ENCODE results near the gene METTL25. TPM values are rescaled to one million over a fixed set of nuclear protein-coding genes. Genes with fewer than 3 reads are reported as not detected.

Gene METTL25
- total RNA-seq, 1 experiment from 2014 or later = 6.3 TPM

- no peak for ATAC-seq
- no peaks in the 10 kb centered on the region for H3K36me3 Mint-ChIP-seq
- no peak for TF ChIP-seq HMGXB4 (CRISPR knock-in tag; IDR thresholded peaks at IDR 0.05)
- no peak for TF ChIP-seq GRHL2 (CRISPR knock-in tag; IDR thresholded peaks at IDR 0.05; ENCODE audit: insufficient replicate concordance, severe bottlenecking)
- no peak for TF ChIP-seq JUN (CRISPR knock-in tag; IDR thresholded peaks at IDR 0.05)
- TF ChIP-seq FOXK1 (CRISPR knock-in tag; IDR thresholded peaks at IDR 0.05) = no peak
- no peaks in the 10 kb centered on the region for H3K27me3 Mint-ChIP-seq (ENCODE audit: low read depth)
- no peaks in the 10 kb centered on the region for H3K9me3 Mint-ChIP-seq
- no peak for DNase-seq (ENCODE audit: low spot score)
- no peaks in the 10 kb centered on the region for H3K4me1 Mint-ChIP-seq
- no peak overlapping the region for H3K4me3 Mint-ChIP-seq
- CTCF ChIA-PET = no interaction called here
- no peak overlapping the region for H3K27ac Mint-ChIP-seq
- POLR2A ChIA-PET = no interaction called here
Observed at GRCh38 chr12:82411546-82412230, 53.4 kb downstream of the METTL25 start.

GRCh38 chr12:82412246-82412645 is 53.9 kb downstream of the METTL25 start:
- H3K36me3 Mint-ChIP-seq = no peaks in the 10 kb centered on the region
- no peak overlapping the region for H3K4me3 Mint-ChIP-seq
- ATAC-seq (no peak), DNase-seq (ENCODE audit: low spot score) (no peak)
- no peaks in the 10 kb centered on the region for H3K27me3 Mint-ChIP-seq (ENCODE audit: low read depth)
- ChIA-PET CTCF (no interaction called here), POLR2A (no interaction called here)
- H3K27ac Mint-ChIP-seq = no peak overlapping the region
- TF ChIP-seq FOXP1 (CRISPR knock-in tag; IDR thresholded peaks at IDR 0.05; ENCODE audit: borderline replicate concordance) = no peak
- TF ChIP-seq ZNF423 (CRISPR knock-in tag; IDR thresholded peaks at IDR 0.05) = no peak
- TF ChIP-seq USF1 (CRISPR knock-in tag; IDR thresholded peaks at IDR 0.05) = no peak
- TF ChIP-seq ZNF512 (CRISPR knock-in tag; IDR thresholded peaks at IDR 0.05; ENCODE audit: borderline replicate concordance) = no peak
- no peak for TF ChIP-seq ATF3 (CRISPR knock-in tag; conservative IDR thresholded peaks at IDR 0.05)
- TF ChIP-seq FOXK1 (CRISPR knock-in tag; IDR thresholded peaks at IDR 0.05) = no peak
- no peak for TF ChIP-seq ZNF671 (CRISPR knock-in tag; IDR thresholded peaks at IDR 0.05)
- no peak for TF ChIP-seq ZNF396 (CRISPR knock-in tag; IDR thresholded peaks at IDR 0.05; ENCODE audit: borderline replicate concordance)
- no peak for TF ChIP-seq ZMAT4 (CRISPR knock-in tag; IDR thresholded peaks at IDR 0.05)
- TF ChIP-seq NFE2L1 (CRISPR knock-in tag; IDR thresholded peaks at IDR 0.05) = no peak
- H3K4me1 Mint-ChIP-seq = no peaks in the 10 kb centered on the region
- no peaks in the 10 kb centered on the region for H3K9me3 Mint-ChIP-seq

- Mint-ChIP-seq H3K27me3 (ENCODE audit: low read depth) (no peaks in the 10 kb centered on the region), H3K36me3 (no peaks in the 10 kb centered on the region), H3K27ac (no peak overlapping the region), H3K9me3 (no peaks in the 10 kb centered on the region), H3K4me3 (no peak overlapping the region), H3K4me1 (no peaks in the 10 kb centered on the region)
- ATAC-seq = no peak
- no peak for TF ChIP-seq TEAD1 (CRISPR knock-in tag; IDR thresholded peaks at IDR 0.05)
- no peak for TF ChIP-seq ELF4 (CRISPR knock-in tag; IDR thresholded peaks at IDR 0.05; ENCODE audit: low read depth)
- TF ChIP-seq NFE2L1 (CRISPR knock-in tag; IDR thresholded peaks at IDR 0.05) = no peak
- TF ChIP-seq GRHL2 (CRISPR knock-in tag; IDR thresholded peaks at IDR 0.05; ENCODE audit: insufficient replicate concordance, severe bottlenecking) = no peak
- no peak for TF ChIP-seq SOX15 (CRISPR knock-in tag; IDR thresholded peaks at IDR 0.05)
- no peak for TF ChIP-seq RORB (CRISPR knock-in tag; IDR thresholded peaks at IDR 0.05)
- TF ChIP-seq STAT6 (CRISPR knock-in tag; conservative IDR thresholded peaks at IDR 0.05; ENCODE audit: low read depth) = no peak
- TF ChIP-seq ERG (CRISPR knock-in tag; IDR thresholded peaks at IDR 0.05) = no peak
- no peak for TF ChIP-seq TP53 (CRISPR knock-in tag; IDR thresholded peaks at IDR 0.05)
- ChIA-PET POLR2A (no interaction called here), CTCF (no interaction called here)
- DNase-seq (ENCODE audit: low spot score) = no peak
Observed at GRCh38 chr12:82414044-82414443, 55.7 kb downstream of the METTL25 start.

Data from WTC11 (cell line).